DOHH2 (cell line): ENCODE results near the gene PRRC2B.

ENCODE experiments used
- CTCF ChIP-seq: fragments of 200-600 bp; sonication (generic); IDR thresholded peaks from one replicate; pipeline ENCODE4 v1.5.1; 2014; ENCODE audit warnings: antibody characterized with exemption, mild to moderate bottlenecking, low read depth, low read length; ENCODE audit not compliant: poor library complexity, severe bottlenecking
- EZH2phosphoT487 ChIP-seq: fragments of 200-600 bp; sonication (generic); IDR thresholded peaks from 2 replicates; pipeline ENCODE4 v1.6.1; 2017; ENCODE audit warnings: borderline replicate concordance, mild to moderate bottlenecking, antibody characterized with exemption, low read length, moderate library complexity, mixed read lengths

- no peak for TF ChIP-seq CTCF
- TF ChIP-seq EZH2phosphoT487, result no peak
Measured at GRCh38 chr9:131473198-131473885, 79.5 kb downstream of the PRRC2B start.
